ENCODE results near the gene OBSCN.

DNA sequence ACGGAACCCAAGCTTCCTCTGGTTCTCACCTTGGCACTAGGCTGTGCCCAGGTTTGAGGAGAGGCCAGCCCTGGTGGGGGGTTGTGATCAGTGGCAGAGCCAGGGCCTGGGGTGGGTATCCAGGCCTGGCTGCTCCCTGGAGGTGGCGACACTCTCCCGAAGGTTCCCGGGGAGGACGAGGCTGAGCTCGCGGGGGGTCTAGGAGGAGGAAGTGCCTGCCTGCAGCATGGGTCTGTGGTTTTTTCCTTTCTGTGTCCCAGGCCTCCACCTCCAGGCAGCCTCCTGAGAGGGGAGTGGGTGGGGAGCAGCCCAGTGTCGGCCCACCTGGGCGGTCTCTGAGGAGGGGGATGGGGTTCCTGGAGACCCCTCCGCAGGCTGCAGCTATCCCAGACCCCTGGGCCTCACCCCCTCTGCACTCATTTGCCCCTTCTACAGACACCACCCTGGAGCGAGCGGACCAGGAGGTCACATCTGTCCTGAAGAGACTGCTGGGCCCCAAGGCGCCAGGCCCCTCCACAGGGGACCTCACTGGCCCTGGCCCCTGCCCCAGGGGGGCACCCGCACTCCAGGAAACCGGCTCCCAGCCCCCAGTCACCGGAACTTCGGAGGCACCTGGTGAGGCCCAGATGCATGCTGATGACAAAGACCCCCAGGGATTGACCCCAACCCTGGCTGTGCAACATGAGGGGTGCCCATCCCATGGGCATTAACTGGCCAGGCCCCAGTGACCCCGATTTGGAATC is 154.5 kb downstream of the OBSCN start:
- TF ChIP-seq BMI1 (IDR thresholded peaks at IDR 0.05; ENCODE audit: borderline replicate concordance) = no peak
- TF ChIP-seq, protein P1, sequence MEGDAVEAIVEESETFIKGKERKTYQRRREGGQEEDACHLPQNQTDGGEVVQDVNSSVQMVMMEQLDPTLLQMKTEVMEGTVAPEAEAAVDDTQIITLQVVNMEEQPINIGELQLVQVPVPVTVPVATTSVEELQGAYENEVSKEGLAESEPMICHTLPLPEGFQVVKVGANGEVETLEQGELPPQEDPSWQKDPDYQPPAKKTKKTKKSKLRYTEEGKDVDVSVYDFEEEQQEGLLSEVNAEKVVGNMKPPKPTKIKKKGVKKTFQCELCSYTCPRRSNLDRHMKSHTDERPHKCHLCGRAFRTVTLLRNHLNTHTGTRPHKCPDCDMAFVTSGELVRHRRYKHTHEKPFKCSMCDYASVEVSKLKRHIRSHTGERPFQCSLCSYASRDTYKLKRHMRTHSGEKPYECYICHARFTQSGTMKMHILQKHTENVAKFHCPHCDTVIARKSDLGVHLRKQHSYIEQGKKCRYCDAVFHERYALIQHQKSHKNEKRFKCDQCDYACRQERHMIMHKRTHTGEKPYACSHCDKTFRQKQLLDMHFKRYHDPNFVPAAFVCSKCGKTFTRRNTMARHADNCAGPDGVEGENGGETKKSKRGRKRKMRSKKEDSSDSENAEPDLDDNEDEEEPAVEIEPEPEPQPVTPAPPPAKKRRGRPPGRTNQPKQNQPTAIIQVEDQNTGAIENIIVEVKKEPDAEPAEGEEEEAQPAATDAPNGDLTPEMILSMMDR (IDR thresholded peaks at IDR 0.05 in 2 of 3, conservative IDR thresholded peaks at IDR 0.05 in 1 of 3; ENCODE audit: control insufficient read depth in 2 of 3, extremely low read depth in 1 of 3, insufficient read depth in 1 of 3, low read depth in 3 of 3, low read length in 3 of 3) = no peak
- TF ChIP-seq GATAD2B (conservative IDR thresholded peaks at IDR 0.05; ENCODE audit: low read depth) = no peak
- TF ChIP-seq, protein P2, sequence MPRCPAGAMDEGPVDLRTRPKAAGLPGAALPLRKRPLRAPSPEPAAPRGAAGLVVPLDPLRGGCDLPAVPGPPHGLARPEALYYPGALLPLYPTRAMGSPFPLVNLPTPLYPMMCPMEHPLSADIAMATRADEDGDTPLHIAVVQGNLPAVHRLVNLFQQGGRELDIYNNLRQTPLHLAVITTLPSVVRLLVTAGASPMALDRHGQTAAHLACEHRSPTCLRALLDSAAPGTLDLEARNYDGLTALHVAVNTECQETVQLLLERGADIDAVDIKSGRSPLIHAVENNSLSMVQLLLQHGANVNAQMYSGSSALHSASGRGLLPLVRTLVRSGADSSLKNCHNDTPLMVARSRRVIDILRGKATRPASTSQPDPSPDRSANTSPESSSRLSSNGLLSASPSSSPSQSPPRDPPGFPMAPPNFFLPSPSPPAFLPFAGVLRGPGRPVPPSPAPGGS (IDR thresholded peaks at IDR 0.05; ENCODE audit: borderline replicate concordance, insufficient read depth, low read depth, low read length, poor library complexity, severe bottlenecking) = no peak
- no peak for TF ChIP-seq MTA2 (IDR thresholded peaks at IDR 0.05; ENCODE audit: low read depth)
- TF ChIP-seq NFYB (IDR thresholded peaks at IDR 0.05; ENCODE audit: insufficient read depth, low read depth, low read length) = no peak
- TF ChIP-seq POLR2AphosphoS5 (IDR thresholded peaks at IDR 0.05; ENCODE audit: low read length) = no peak
- TF ChIP-seq, protein P3, sequence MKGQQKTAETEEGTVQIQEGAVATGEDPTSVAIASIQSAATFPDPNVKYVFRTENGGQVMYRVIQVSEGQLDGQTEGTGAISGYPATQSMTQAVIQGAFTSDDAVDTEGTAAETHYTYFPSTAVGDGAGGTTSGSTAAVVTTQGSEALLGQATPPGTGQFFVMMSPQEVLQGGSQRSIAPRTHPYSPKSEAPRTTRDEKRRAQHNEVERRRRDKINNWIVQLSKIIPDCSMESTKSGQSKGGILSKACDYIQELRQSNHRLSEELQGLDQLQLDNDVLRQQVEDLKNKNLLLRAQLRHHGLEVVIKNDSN (IDR thresholded peaks at IDR 0.05; ENCODE audit: borderline replicate concordance, extremely low read length, insufficient read depth, low read depth, low read length) = no peak
